K562 (cell line): ENCODE data around the gene SUCLG1. TPM values are rescaled to one million over a fixed set of nuclear protein-coding genes. Genes with fewer than 3 reads are reported as not detected.

Experiments
- ATAC-seq: fragments of 200-7000 bp; cut with Tn5 transposase; 3 replicates; pipeline ENCODE4 v1.9.1; 2020; ENCODE audit warnings: moderate library complexity
- BruUV-seq: library from RNA; stranded (reverse); fragments of 400-500 nt; replicated peaks from 2 replicates; lab custom pipeline; 2021; lab: Mats Ljungman, UMichigan
- CTCF ChIA-PET: fragments of 300-600 bp; formaldehyde crosslinking; extraction: SDS; loops from one replicate; lab custom pipeline; 2021; ENCODE audit warnings: low intra/inter-chr PET ratio; lab: Yijun Ruan, JAX
- POLR2A ChIA-PET: fragments of 300-600, 350-650 bp; sonication (Branson Sonifier 250); formaldehyde crosslinking; extraction: SDS; loops from one replicate; lab custom pipeline; 2021; ENCODE audit warnings: antibody characterized with exemption, inconsistent platforms; lab: Yijun Ruan, JAX
- DNase-seq, 4 experiments: peaks; one replicate each; pipeline versions ENCODE4 v3.0.0 to v3.0.0-alpha.2; 2011 to 2018; ENCODE audit warnings: low spot score in 3 of 4, mixed read lengths in 3 of 4; ENCODE audit errors: extremely low read depth in 1 of 4
- FAIRE-seq: peaks from 2 replicates; lab custom pipeline; 2011; peaks lifted over from hg19 to GRCh38; lab: Jason Lieb, UNC
- H2AFZ ChIP-seq: 2 replicates; pipeline ENCODE4 v1.6.0; 2011; ENCODE audit warnings: low read depth, low read length, control low read depth, inconsistent platforms
- H3K27ac ChIP-seq: fragments of 200-600 bp; 3 replicates; pipeline ENCODE4 v1.8.0; 2011; ENCODE audit warnings: low read depth, mild to moderate bottlenecking, control low read depth, inconsistent platforms, low read length, moderate library complexity, mixed read lengths; ENCODE audit errors: extremely low read depth
- H3K27me3 ChIP-seq, 2 experiments: fragments of 300-600 bp in 1 of 2; 2 replicates in 1 of 2; 3 replicates in 1 of 2; pipeline versions ENCODE4 v1.6.0 to v1.8.0; 2011; ENCODE audit warnings: inconsistent platforms in 2 of 2, low read length in 2 of 2, mild to moderate bottlenecking in 1 of 2, mixed read lengths in 1 of 2, moderate library complexity in 1 of 2; ENCODE audit not compliant: control insufficient read depth in 2 of 2, insufficient read depth in 2 of 2
- H3K36me3 ChIP-seq: fragments of 300-600 bp; 3 replicates; pipeline ENCODE4 v1.8.0; 2011; ENCODE audit warnings: mild to moderate bottlenecking, low read length, inconsistent platforms; ENCODE audit not compliant: control insufficient read depth, insufficient read depth
- H3K4me1 ChIP-seq, 2 experiments: fragments of 200-600 bp in 1 of 2; replicated peaks in 1 of 2; 2 replicates in 1 of 2; 3 replicates in 1 of 2; pipeline versions ENCODE4 v1.5.1 to v1.8.0; 2011; ENCODE audit warnings: inconsistent platforms in 2 of 2, low read length in 2 of 2, mild to moderate bottlenecking in 1 of 2, mixed read lengths in 1 of 2, moderate library complexity in 1 of 2; ENCODE audit not compliant: control insufficient read depth in 2 of 2, insufficient read depth in 2 of 2
- H3K4me2 ChIP-seq: 2 replicates; pipeline ENCODE4 v1.6.1; 2011; ENCODE audit warnings: low read length, control low read depth, inconsistent platforms, mixed read lengths; ENCODE audit not compliant: insufficient read depth
- H3K4me3 ChIP-seq: fragments of 200-600 bp; sonication (generic), shearing (Covaris generic); 2 replicates; pipeline ENCODE4 v1.5.1; 2016; ENCODE audit warnings: control low read depth, inconsistent platforms
- H3K79me2 ChIP-seq: fragments of 200-600 bp; 3 replicates; pipeline ENCODE4 v1.8.0; 2011; ENCODE audit warnings: low read length, inconsistent platforms; ENCODE audit not compliant: control insufficient read depth, insufficient read depth
- H3K9ac ChIP-seq, 2 experiments: 2 replicates each; pipeline versions ENCODE4 v1.6.0 to v1.6.1; 2011; ENCODE audit warnings: low read depth in 2 of 2, low read length in 2 of 2, control low read depth in 1 of 2, inconsistent platforms in 1 of 2, mild to moderate bottlenecking in 1 of 2, mixed read lengths in 1 of 2; ENCODE audit not compliant: insufficient read depth in 1 of 2
- H3K9me1 ChIP-seq: one replicate; pipeline ENCODE4 v1.6.0; 2011; ENCODE audit warnings: inconsistent platforms, mild to moderate bottlenecking, low read length, moderate library complexity; ENCODE audit not compliant: control insufficient read depth, insufficient read depth
- H3K9me3 ChIP-seq: replicated peaks from 2 replicates; pipeline ENCODE4 v1.5.1; 2011; ENCODE audit warnings: low read depth, low read length, inconsistent platforms; ENCODE audit not compliant: control insufficient read depth, insufficient read depth
- H4K20me1 ChIP-seq: replicated peaks from 2 replicates; pipeline ENCODE4 v1.6.1; 2011; ENCODE audit warnings: low read length, inconsistent platforms, mixed read lengths; ENCODE audit not compliant: control insufficient read depth, insufficient read depth
- CBX2 ChIP-seq: fragments of 200-600 bp; sonication (generic); IDR thresholded peaks from one replicate; pipeline ENCODE4 v1.6.1; 2012; ENCODE audit warnings: mild to moderate bottlenecking, low read length, inconsistent platforms; ENCODE audit not compliant: insufficient read depth, poor library complexity, severe bottlenecking
- FOXK2 ChIP-seq, 2 experiments: fragments of 450-650 bp; IDR thresholded peaks in 1 of 2; conservative IDR thresholded peaks in 1 of 2; 2 replicates each; pipeline ENCODE4 v1.6.1; 2016; ENCODE audit warnings: low read depth in 2 of 2, mild to moderate bottlenecking in 1 of 2
- FUS ChIP-seq: fragments of 200-400 bp; formaldehyde crosslinking; optimal IDR thresholded peaks from 2 replicates; pipeline ENCODE3; 2017; ENCODE audit warnings: low read depth, low read length
- HMG20A ChIP-seq: fragments of 450-650 bp; formaldehyde crosslinking; conservative IDR thresholded peaks from 2 replicates; pipeline ENCODE4 v1.4.0; 2020; ENCODE audit warnings: mild to moderate bottlenecking, mixed read lengths
- NFIC ChIP-seq: fragments of 450-650 bp; IDR thresholded peaks from 2 replicates; pipeline ENCODE4 v1.6.1; 2017; ENCODE audit warnings: mild to moderate bottlenecking, inconsistent platforms
- POLR2AphosphoS5 ChIP-seq: IDR thresholded peaks from 2 replicates; pipeline ENCODE4 v1.6.1; 2011; ENCODE audit warnings: mild to moderate bottlenecking, low read depth, low read length, moderate library complexity; ENCODE audit not compliant: control insufficient read depth, insufficient read depth
- RBM17 ChIP-seq: fragments of 200-400 bp; formaldehyde crosslinking; IDR thresholded peaks from 2 replicates; pipeline ENCODE4 v1.6.1; 2017; ENCODE audit warnings: low read depth, mild to moderate bottlenecking, low read length, borderline replicate concordance
- SOX6 ChIP-seq: fragments of 450-650 bp; IDR thresholded peaks from 2 replicates; pipeline ENCODE4 v1.6.1; 2014; ENCODE audit warnings: mild to moderate bottlenecking
- U2AF1 ChIP-seq: fragments of 200-400 bp; formaldehyde crosslinking; optimal IDR thresholded peaks from 2 replicates; pipeline ENCODE3; 2017; ENCODE audit warnings: mild to moderate bottlenecking, low read depth, low read length, moderate library complexity
- ZC3H11A ChIP-seq: IDR thresholded peaks from 2 replicates; pipeline ENCODE4 v1.6.1; 2012; ENCODE audit warnings: low read depth, low read length, improper control_type of control experiment
- ZNF408 ChIP-seq: fragments of 250-450 bp; sonication (Bioruptor Pico); IDR thresholded peaks from 2 replicates; pipeline ENCODE4 v1.4.0; 2020; ENCODE audit warnings: low read depth, mild to moderate bottlenecking, moderate library complexity
- ZNF644 ChIP-seq: fragments of 200-800 bp; sonication (Bioruptor generic); IDR thresholded peaks from 2 replicates; pipeline ENCODE4 v1.6.1; 2016; ENCODE audit warnings: low read depth, missing genetic modification characterization, missing compliant biosample characterization
- whole genome bisulfite sequencing: fragments of 100-300 bp; shearing (Covaris generic); methylation state at CpG from one replicate; pipeline ENCODE4 v1.1.6; 2016; ENCODE audit warnings: low coverage, mixed read lengths; ENCODE audit not compliant: insufficient coverage; ENCODE audit errors: missing lambda C conversion rate; 5-methylcytosine and 5-hydroxymethylcytosine counted together
- in situ Hi-C: fragments of 300-500 bp; cut with MboI; formaldehyde crosslinking; loops from 4 replicates; pipeline ENCODE4 v1.15.0; 2018; ENCODE audit warnings: inconsistent platforms, mixed read lengths
- intact Hi-C: fragments of 100-400 bp; cut with micrococcal nuclease; formaldehyde crosslinking; loops from 2 replicates; pipeline ENCODE4 v1.14.2; 2022
- polyA plus RNA-seq, 8 experiments: library from polyadenylated mRNA; depleted of rRNA in 4 of 8; stranded (reverse) in 5 of 8; unstranded in 3 of 8; fragments of >200 nt; fragmentation: Nextera tagmentation in 2 of 8; fragmentation: Illumina TruSeq in 1 of 8; extraction: Ambion mirVana in 2 of 8; extraction: Trizol in 1 of 8; gene quantifications; 2 replicates each; pipeline versions ENCODE4 v1.2.1 to v1.2.3, GENCODE V29; 2011 to 2014; ENCODE audit warnings: inconsistent platforms in 1 of 8, missing spikeins in 1 of 8
- total RNA-seq, 7 experiments: library from RNA; depleted of rRNA in 6 of 7; stranded (reverse); fragments of >200 nt in 6 of 7; fragmentation: Illumina TruSeq in 2 of 7; extraction: Trizol in 2 of 7; gene quantifications; 2 replicates each; pipeline versions ENCODE4 v1.2.1 to v1.2.3, GENCODE V29; 2011 to 2021; ENCODE audit warnings: low replicate concordance in 1 of 7
- TF ChIP-seq, protein P1 (sequence below): sonication (generic); formaldehyde crosslinking; IDR thresholded peaks from 2 replicates; pipeline ENCODE4 v1.9.0; 2022; ENCODE audit warnings: mild to moderate bottlenecking, missing genetic modification reagents
- TF ChIP-seq, protein P2 (sequence below), 2 experiments: IDR thresholded peaks in 1 of 2; conservative IDR thresholded peaks in 1 of 2; 2 replicates each; pipeline ENCODE4 v1.6.1; 2016; ENCODE audit warnings: low read depth in 2 of 2, mild to moderate bottlenecking in 1 of 2, missing compliant biosample characterization in 1 of 2, missing genetic modification characterization in 1 of 2, moderate library complexity in 1 of 2
- TF ChIP-seq, protein P3 (sequence below): fragments of 450-650 bp; conservative IDR thresholded peaks from 2 replicates; pipeline ENCODE4 v1.6.1; 2016; ENCODE audit warnings: missing genetic modification characterization, low read depth, mild to moderate bottlenecking, missing compliant biosample characterization, moderate library complexity

The SUCLG1 gene
- total and polyA plus RNA-seq, 9 of the 15 experiments (the other 6 are each of a cell fraction or from before 2014, with no cell fraction given), result 90.5 to 325 (median 115) TPM

DNA sequence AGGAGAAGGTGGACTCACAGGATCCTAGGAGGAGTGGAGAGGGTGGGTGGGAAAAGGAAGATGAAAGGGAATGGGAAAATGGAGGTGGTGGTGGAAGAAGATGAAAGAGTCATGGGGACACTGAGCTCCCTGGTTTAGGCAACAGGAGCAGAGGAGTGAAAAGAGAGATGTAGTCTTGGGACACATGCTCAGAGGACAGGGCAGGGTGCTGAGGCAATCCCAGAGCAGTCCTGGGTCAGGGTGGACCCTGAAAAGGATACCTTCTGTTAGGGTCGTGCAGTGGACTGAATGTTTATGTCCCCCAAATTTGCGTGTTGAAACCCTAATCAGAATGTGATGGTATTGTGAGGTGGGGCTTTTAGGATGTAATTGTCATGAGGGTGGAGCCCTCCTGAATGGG is 37.9 kb downstream of the SUCLG1 start:
- in situ Hi-C loops, result no loop called here
- POLR2A ChIA-PET, result no interaction called here
- no peak overlapping the region for H3K27ac ChIP-seq
- CTCF ChIA-PET, result no interaction called here
- no TSS peak for BruUV-seq
- no peak overlapping the region for H3K4me2 ChIP-seq
- no peaks in the 10 kb centered on the region for H3K9me3 ChIP-seq
- H3K36me3 ChIP-seq, result peaks cover 34% of the 10 kb centered on the region
- ATAC-seq (peak; percentile 58; the same call in 2 of the 3 replicates), FAIRE-seq (no peak), DNase-seq (no peak)
- 14% methylated on average over 2 of the region's 2 CpGs for WGBS
- no peak overlapping the region for H3K4me3 ChIP-seq
- no peak overlapping the region for H2AFZ ChIP-seq
- H3K27me3 ChIP-seq, result no peaks in the 10 kb centered on the region
- H3K4me1 ChIP-seq, result no peaks in the 10 kb centered on the region
- intact Hi-C loops, result no loop called here
- H3K79me2 ChIP-seq, result no peaks in the 10 kb centered on the region
- H4K20me1 ChIP-seq, result no peaks in the 10 kb centered on the region
- no peak overlapping the region for H3K9ac ChIP-seq
- H3K9me1 ChIP-seq, result peaks cover 3% of the 10 kb centered on the region
- TF ChIP-seq HMG20A (no peak), FOXK2 (conservative IDR thresholded peaks at IDR 0.05 in 1 of 2, IDR thresholded peaks at IDR 0.05 in 1 of 2; ENCODE audit: low read depth in 2 of 2) (no peak), ZC3H11A (no peak), U2AF1 (no peak), ZNF644 (tag) (no peak), SOX6 (no peak), POLR2AphosphoS5 (no peak), RBM17 (no peak), FUS (no peak), NFIC (no peak), ZNF408 (CRISPR knock-in tag) (no peak), CBX2 (no peak)
- TF ChIP-seq, protein P1, sequence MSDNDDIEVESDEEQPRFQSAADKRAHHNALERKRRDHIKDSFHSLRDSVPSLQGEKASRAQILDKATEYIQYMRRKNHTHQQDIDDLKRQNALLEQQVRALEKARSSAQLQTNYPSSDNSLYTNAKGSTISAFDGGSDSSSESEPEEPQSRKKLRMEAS, result no peak
- TF ChIP-seq, protein P2, sequence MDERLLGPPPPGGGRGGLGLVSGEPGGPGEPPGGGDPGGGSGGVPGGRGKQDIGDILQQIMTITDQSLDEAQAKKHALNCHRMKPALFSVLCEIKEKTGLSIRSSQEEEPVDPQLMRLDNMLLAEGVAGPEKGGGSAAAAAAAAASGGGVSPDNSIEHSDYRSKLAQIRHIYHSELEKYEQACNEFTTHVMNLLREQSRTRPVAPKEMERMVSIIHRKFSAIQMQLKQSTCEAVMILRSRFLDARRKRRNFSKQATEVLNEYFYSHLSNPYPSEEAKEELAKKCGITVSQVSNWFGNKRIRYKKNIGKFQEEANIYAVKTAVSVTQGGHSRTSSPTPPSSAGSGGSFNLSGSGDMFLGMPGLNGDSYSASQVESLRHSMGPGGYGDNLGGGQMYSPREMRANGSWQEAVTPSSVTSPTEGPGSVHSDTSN (CRISPR knock-in tag; IDR thresholded peaks at IDR 0.05; ENCODE audit: low read depth), result no peak
- TF ChIP-seq, protein P2 (tag; conservative IDR thresholded peaks at IDR 0.05; ENCODE audit: low read depth), result no peak
- TF ChIP-seq, protein P3, sequence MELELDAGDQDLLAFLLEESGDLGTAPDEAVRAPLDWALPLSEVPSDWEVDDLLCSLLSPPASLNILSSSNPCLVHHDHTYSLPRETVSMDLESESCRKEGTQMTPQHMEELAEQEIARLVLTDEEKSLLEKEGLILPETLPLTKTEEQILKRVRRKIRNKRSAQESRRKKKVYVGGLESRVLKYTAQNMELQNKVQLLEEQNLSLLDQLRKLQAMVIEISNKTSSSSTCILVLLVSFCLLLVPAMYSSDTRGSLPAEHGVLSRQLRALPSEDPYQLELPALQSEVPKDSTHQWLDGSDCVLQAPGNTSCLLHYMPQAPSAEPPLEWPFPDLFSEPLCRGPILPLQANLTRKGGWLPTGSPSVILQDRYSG, result no peak
